ENCODE data around the gene IGF1.

DNA sequence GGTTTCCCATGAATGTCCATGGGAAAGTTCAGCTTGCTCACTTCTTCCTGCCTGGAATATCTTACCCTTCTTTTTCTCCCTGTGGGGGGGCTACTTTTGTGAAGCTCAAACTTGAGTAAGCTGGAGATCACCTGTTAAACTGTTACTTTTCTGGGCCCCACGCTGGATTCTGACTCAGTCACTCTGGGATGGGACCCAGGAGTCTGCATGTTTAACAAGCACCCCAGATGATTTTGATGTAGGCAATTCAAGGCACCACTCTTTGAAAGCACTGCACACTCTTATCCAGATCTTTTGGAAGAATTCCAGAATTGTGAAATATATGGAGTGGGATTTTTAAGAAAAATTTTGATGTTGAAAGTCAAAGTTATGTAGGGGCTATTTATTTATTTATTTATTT is 46.3 kb upstream of the IGF1 start:
- TF ChIP-seq CTCF (IDR thresholded peaks at IDR 0.05; ENCODE audit: low read depth, low read length, poor library complexity, severe bottlenecking), result no peak
- TF ChIP-seq EZH2phosphoT487 (IDR thresholded peaks at IDR 0.05; ENCODE audit: borderline replicate concordance, low read length), result no peak

All from DOHH2 (cell line).